GM12892 (cell line): ENCODE data around the gene LLGL2.

Source experiments
- DNase-seq: peaks from one replicate; pipeline ENCODE4 v3.0.0; 2011; ENCODE audit not compliant: insufficient read length
- FAIRE-seq: peaks from 2 replicates; lab custom pipeline; 2011; peaks lifted over from hg19 to GRCh38; lab: Jason Lieb, UNC
- POLR2A ChIP-seq: IDR thresholded peaks from 2 replicates; pipeline ENCODE4 v1.6.1; 2011; ENCODE audit warnings: low read depth, low read length, control low read depth
- POLR2AphosphoS5 ChIP-seq: IDR thresholded peaks from 2 replicates; pipeline ENCODE4 v1.6.1; 2011; ENCODE audit warnings: low read depth, low read length, control low read depth
- TAF1 ChIP-seq: IDR thresholded peaks from 2 replicates; pipeline ENCODE4 v1.6.1; 2011; ENCODE audit warnings: low read depth, mild to moderate bottlenecking, control low read depth, low read length, borderline replicate concordance

LLGL2 gene

GRCh38 chr17:75485688-75486087 is 39.8 kb upstream of the LLGL2 start:
- TF ChIP-seq POLR2A (no peak), POLR2AphosphoS5 (no peak), TAF1 (no peak)
- FAIRE-seq (no peak), DNase-seq (no peak)

DNA sequence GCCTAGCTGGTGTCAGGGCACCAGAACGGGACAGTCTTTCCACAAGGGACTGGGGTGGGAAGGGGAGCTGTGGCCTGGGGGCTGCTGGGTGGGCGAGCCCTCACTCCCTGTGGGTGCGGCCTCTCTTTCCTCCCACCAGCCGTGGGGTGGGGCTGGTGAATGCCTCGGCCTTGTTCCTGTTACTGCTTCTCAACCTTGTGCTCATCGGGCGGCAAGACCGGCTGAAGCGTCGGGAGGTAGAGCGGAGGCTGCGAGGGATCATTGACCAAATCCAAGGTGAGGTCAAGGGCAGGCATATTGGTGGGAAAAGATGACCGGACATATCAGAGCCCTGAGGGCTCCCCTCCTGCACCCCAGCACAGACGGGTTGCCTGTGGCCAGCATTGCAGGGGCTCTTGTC is 39.3 kb upstream of the LLGL2 start:
- DNase-seq, result no peak
- no peak for FAIRE-seq
- TF ChIP-seq TAF1 (no peak), POLR2AphosphoS5 (no peak), POLR2A (no peak)

DNA sequence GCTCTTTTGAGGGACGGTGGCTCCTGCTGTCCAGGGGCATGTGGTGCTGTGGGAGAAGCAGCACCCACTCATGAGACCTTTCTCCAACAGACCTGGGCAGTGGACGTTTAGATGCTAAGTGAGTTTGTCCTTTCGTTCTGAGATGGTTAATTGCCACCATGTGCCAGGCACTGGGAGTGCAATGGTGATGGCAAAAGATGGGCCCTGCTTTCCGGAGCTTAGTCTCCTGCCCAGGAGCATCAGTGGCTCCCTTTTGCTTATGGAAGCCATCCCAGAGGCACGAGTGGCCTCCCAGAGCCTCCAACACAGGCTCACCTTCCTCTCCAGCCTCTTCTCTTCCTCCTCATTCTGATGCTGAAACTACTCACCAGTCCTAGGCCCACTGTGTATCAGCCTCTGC is 38.5 kb upstream of the LLGL2 start:
- TF ChIP-seq POLR2AphosphoS5 (no peak), POLR2A (no peak), TAF1 (no peak)
- FAIRE-seq (no peak), DNase-seq (no peak)

DNA sequence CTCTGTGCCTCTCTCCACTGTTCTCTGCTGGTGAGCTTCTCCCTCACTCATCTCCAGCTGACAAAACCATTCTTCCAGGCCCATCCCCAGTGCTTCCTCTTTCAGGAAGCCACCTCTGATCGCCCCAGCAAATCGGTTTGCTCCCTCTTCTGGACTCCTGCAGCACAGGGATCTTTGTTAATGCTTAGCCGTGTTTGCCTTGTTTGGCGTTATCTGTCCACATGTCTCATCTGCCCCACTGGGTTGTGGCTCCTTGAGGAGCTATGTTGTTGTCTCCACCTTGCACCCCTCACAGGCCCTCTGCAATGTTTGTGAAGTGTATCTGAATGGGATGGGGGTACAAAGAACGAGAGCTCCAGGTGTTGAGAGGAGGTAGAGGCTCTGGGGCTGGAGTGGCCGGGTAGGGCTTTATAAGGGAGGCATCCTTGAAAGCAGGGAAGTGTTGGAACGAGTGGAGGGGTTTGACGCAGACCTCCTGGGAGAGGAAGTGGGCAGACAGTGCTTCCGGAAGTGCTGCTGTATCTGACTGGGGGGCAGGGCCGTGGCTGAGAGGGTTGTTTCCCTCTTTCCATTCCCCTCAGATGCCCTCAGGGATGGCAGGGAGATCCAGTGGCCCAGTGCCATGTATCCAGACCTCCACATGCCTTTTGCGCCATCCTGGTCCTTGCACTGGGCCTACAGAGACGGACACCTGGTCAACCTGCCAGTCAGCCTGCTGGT is 38.0 kb upstream of the LLGL2 start:
- TF ChIP-seq POLR2AphosphoS5 (no peak), POLR2A (no peak), TAF1 (no peak)
- DNase-seq, result peak; percentile 78
- FAIRE-seq, result no peak

DNA sequence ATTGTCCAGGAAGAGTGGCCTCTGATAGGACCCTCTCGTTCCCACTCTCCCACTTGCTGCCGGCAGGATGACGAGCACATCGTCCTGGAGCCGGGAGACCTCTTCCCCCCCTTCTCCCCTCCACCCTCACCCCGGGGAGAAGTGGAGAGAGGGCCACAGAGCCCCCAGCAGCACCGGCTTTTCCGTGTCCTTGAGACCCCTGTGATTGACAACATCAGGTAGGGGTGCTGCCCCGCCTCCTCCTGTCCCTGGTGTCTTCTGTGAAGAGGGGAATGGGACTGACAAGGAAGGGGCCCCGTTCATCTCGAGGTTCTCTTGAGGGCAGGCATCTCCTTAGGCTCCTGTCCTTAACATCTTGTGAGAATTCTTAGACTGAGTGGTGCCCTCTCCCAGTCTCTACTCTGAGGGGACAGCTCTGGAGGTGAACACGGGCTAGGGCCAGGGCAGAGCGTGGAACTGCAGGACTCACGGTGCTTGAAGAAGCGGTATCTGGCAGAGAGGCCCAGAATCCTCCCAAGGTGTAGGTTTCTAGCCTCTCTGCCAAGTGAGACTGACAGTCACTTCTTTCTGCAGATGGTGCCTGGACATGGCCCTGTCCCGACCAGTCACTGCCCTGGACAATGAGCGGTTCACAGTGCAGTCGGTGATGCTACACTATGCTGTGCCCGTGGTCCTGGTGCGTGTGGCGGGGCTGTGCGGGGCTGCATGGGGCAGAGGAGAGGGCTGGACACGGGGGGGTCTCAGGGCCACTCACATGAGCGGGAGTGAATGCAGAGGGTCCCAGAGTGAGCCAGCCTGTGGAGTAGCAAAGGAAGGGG is 36.6 kb upstream of the LLGL2 start:
- no peak for TF ChIP-seq TAF1
- no peak for TF ChIP-seq POLR2A
- no peak for TF ChIP-seq POLR2AphosphoS5
- FAIRE-seq (no peak), DNase-seq (no peak)

DNA sequence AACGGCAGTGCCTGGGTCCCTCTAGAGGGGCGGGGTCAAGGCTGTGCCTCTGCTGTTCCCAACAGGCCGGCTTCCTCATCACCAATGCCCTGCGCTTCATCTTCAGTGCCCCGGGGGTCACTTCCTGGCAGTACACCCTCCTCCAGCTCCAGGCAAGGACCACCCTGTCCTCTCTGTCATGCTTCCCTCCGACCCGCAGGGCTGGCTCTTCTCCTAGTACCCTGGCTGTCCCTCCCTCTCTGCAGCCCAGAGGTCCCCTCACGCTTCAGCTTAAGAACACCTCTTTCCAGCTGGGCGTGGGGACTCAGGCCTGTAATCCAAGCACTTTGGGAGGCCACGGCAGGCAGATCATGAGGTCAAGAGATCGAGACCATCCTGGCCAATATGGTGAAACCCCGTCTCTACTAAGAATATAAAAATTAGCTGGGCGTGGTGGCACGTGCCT is 36.0 kb upstream of the LLGL2 start:
- FAIRE-seq, result no peak
- DNase-seq, result no peak
- TF ChIP-seq POLR2AphosphoS5, result no peak
- no peak for TF ChIP-seq TAF1
- TF ChIP-seq POLR2A, result no peak

DNA sequence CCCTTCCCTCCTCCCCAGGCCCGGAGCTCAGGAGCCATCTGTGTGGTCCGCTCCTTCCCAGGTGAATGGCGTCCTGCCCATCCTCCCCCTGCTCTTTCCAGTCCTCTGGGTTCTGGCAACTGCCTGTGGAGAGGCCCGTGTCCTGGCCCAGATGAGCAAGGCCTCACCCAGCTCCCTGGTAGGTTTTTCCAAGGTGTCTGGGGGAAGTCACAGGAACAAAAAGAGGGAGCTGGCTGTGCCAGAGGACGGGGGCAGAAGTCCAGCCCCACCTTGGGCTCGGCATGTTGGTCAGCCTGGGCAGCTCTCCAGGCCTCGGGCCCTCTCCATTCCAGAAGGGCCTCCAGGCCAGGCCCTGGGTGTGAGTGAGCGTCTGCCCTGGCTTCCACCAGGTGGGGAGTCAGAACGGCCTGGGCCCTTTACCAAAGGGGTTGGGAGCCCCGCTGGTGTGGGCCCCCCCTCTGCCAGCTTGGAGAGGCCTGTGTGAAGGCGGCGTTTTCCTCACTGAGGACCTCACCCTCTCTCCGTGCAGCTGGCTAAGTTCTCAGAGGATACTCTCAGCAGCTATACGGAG is 35.2 kb upstream of the LLGL2 start:
- TF ChIP-seq POLR2AphosphoS5 (no peak), POLR2A (no peak), TAF1 (no peak)
- DNase-seq (no peak), FAIRE-seq (no peak)

DNA sequence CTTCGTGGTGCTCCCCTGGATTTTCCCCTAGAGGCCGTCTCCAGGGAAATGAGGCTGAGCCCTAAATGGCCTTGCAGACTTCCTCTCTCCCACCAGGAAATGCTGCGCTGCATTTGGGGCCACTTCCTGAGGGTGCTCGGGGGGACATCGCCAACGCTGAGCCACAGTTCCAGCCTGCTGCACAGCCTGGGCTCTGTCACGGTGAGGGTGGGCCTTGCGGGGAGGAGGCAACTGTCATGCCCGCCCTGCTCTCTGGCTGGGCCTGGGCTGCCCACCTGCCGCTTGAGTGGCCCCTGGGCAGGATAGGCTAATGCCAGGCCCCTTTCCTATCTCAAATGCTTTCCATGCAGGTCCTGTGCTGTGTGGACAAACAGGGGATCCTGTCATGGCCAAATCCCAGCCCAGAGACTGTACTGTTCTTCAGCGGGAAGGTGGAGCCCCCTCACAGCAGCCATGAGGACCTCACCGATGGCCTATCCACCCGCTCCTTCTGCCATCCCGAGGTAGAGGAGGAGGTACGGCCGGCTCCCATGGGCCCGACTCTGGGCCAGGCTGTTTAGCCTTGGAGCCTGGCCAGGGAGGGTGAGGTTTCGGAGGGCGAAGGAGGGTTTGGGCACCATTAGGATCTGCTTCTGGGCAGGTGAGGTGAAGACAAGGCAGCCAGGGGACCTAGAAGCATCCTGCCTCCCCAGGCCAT is 34.4 kb upstream of the LLGL2 start:
- TF ChIP-seq POLR2AphosphoS5 (no peak), TAF1 (no peak), POLR2A (no peak)
- no peak for FAIRE-seq
- no peak for DNase-seq

- TF ChIP-seq POLR2AphosphoS5 (no peak), TAF1 (no peak), POLR2A (no peak)
- FAIRE-seq (no peak), DNase-seq (no peak)
These were observed 33.8 kb upstream of the LLGL2 start for GRCh38 chr17:75491680-75492079.

DNA sequence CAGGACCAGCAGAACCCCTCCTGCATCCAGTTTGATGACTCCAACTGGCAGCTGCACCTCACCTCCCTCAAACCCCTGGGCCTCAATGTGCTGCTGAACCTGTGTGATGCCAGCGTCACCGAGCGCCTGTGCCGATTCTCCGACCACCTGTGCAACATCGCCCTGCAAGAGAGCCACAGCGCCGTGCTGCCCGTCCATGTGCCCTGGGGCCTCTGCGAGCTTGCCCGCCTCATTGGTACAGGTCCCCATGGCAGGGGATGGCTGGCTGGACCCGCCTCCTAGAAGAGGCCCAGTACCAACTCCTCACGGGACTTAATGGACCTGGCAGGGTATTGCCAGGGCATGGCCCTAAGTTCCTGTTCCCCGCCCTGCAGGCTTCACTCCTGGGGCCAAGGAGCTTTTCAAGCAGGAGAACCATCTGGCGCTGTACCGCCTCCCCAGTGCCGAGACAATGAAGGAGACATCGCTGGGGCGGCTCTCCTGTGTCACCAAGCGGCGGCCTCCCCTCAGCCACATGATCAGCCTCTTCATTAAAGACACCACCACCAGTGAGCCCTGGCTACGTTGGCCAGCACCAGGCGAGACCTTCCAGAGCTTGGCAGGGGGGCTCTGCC is 32.8 kb upstream of the LLGL2 start:
- no peak for FAIRE-seq
- DNase-seq, result no peak
- TF ChIP-seq TAF1 (no peak), POLR2AphosphoS5 (no peak), POLR2A (no peak)

DNA sequence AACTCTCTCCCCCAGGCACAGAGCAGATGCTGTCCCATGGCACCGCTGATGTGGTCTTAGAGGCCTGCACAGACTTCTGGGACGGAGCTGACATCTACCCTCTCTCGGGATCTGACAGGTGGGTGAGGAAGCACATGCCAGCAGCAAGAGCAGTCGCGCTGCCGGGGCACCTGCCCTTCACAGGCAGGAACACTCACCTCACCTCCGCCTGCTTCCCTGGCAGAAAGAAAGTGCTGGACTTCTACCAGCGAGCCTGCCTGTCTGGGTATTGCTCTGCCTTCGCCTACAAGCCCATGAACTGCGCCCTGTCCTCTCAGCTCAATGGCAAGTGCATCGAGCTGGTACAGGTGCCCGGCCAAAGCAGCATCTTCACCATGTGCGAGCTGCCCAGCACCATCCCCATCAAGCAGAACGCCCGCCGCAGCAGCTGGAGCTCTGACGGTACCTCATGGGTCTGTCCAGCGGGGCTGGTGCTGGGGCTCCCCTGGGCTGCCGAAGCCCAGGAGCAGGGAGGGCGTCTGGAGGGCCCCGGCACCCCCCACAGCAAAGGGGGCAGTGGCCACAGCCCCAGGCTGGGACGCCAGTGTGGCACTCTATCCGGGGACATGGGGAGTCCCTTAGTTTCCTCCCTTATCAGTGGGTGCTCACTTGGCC is 31.9 kb upstream of the LLGL2 start:
- no peak for DNase-seq
- no peak for FAIRE-seq
- TF ChIP-seq TAF1, result no peak
- TF ChIP-seq POLR2AphosphoS5, result no peak
- no peak for TF ChIP-seq POLR2A
